SK-N-SH treated with all-trans-retinoic acid at 6 μM for 48 hours (cell line): ENCODE data around the gene EPB41L2.

Experiments
- ISL1 ChIP-seq: fragments of 250-450 bp; sonication (Bioruptor Pico); IDR thresholded peaks from 2 replicates; pipeline ENCODE4 v2.1.2; 2022; ENCODE audit warnings: mild to moderate bottlenecking, moderate library complexity
- PATZ1 ChIP-seq: fragments of 250-450 bp; sonication (Bioruptor Pico); IDR thresholded peaks from 2 replicates; pipeline ENCODE4 v1.8.0; 2020; ENCODE audit warnings: mild to moderate bottlenecking, moderate library complexity, borderline replicate concordance
- TCF4 ChIP-seq: fragments of 250-450 bp; sonication (Bioruptor Pico); IDR thresholded peaks from 2 replicates; pipeline ENCODE4 v1.8.0; 2021; ENCODE audit warnings: mild to moderate bottlenecking, moderate library complexity, borderline replicate concordance

- TF ChIP-seq TCF4 (no peak), ISL1 (CRISPR knock-in tag) (no peak), PATZ1 (no peak)
Observed at GRCh38 chr6:130858054-130858453, 205.0 kb downstream of the EPB41L2 start.
